ENCODE results near the gene CNIH3. TPM values are rescaled to one million over a fixed set of nuclear protein-coding genes. Genes with fewer than 3 reads are reported as not detected.

CNIH3 gene
- total RNA-seq, 1 donor = 3.9 TPM

- no peak for DNase-seq (ENCODE audit: low read depth)
- TF ChIP-seq, protein P1, sequence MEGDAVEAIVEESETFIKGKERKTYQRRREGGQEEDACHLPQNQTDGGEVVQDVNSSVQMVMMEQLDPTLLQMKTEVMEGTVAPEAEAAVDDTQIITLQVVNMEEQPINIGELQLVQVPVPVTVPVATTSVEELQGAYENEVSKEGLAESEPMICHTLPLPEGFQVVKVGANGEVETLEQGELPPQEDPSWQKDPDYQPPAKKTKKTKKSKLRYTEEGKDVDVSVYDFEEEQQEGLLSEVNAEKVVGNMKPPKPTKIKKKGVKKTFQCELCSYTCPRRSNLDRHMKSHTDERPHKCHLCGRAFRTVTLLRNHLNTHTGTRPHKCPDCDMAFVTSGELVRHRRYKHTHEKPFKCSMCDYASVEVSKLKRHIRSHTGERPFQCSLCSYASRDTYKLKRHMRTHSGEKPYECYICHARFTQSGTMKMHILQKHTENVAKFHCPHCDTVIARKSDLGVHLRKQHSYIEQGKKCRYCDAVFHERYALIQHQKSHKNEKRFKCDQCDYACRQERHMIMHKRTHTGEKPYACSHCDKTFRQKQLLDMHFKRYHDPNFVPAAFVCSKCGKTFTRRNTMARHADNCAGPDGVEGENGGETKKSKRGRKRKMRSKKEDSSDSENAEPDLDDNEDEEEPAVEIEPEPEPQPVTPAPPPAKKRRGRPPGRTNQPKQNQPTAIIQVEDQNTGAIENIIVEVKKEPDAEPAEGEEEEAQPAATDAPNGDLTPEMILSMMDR (IDR thresholded peaks at IDR 0.05; ENCODE audit: insufficient read depth, low read depth, low read length) = no peak
- H3K4me3 ChIP-seq (ENCODE audit: low read depth, low read length) = no peak overlapping the region
Observed at GRCh38 chr1:224734261-224734935, 118.3 kb downstream of the CNIH3 start.

GRCh38 chr1:224735159-224735558 lies 119.0 kb downstream of the CNIH3 start:
- no peak overlapping the region for H3K4me3 ChIP-seq (ENCODE audit: low read depth, low read length)
- TF ChIP-seq, protein P1 (IDR thresholded peaks at IDR 0.05; ENCODE audit: insufficient read depth, low read depth, low read length) = no peak
- DNase-seq (ENCODE audit: low read depth) = no peak

- DNase-seq (ENCODE audit: low read depth) = peak; percentile 45
- TF ChIP-seq, protein P1 (IDR thresholded peaks at IDR 0.05; ENCODE audit: insufficient read depth, low read depth, low read length) = no peak
- H3K4me3 ChIP-seq (ENCODE audit: low read depth, low read length) = no peak overlapping the region
Observed at GRCh38 chr1:224736619-224737352, 120.7 kb downstream of the CNIH3 start.

- TF ChIP-seq, protein P1 (IDR thresholded peaks at IDR 0.05; ENCODE audit: insufficient read depth, low read depth, low read length) = no peak
- no peak for DNase-seq (ENCODE audit: low read depth)
- no peak overlapping the region for H3K4me3 ChIP-seq (ENCODE audit: low read depth, low read length)
Observed at GRCh38 chr1:224737353-224737727, 121.2 kb downstream of the CNIH3 start.

DNA sequence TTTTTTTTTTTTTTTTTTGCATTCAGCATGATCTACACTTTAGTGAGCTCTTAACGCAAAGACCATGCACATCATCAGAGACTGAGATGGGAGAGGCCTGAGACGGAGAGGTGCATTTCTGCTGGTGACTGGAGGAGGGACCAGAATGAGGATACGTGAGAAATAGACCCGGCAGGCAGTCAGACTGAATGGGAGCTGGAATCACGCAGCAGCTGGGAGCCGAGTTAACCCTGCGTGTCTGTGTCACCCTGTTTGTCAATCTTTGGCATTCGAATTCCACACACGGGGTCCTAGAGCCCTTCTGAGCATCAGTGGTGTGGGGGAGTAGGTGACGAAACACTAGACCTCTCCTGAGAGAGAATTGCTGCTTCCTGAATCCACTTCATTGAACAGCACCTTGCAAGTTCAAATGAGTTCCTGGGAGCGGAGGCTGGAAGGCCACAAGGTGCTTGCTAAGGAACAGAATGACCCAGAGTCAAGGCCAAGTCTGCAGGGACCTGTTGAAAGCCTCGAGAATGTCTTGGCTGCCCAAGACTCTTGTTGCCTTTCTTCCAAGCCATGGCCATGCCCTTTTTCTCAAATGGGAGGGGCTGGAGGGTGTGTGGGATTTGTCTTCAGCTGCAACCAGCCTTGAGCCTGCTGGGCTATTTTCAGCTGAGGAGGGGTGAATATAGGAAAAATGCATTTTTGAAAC lies 123.3 kb downstream of the CNIH3 start:
- H3K4me3 ChIP-seq (ENCODE audit: low read depth, low read length) = no peak overlapping the region
- TF ChIP-seq, protein P1 (IDR thresholded peaks at IDR 0.05; ENCODE audit: insufficient read depth, low read depth, low read length) = no peak
- no peak for DNase-seq (ENCODE audit: low read depth)

- no peak overlapping the region for H3K4me3 ChIP-seq (ENCODE audit: low read depth, low read length)
- TF ChIP-seq, protein P1 (IDR thresholded peaks at IDR 0.05; ENCODE audit: insufficient read depth, low read depth, low read length) = no peak
- DNase-seq (ENCODE audit: low read depth) = peak; percentile 15
Observed at GRCh38 chr1:224739997-224740684, 124.0 kb downstream of the CNIH3 start.

All from fibroblast of villous mesenchyme (primary cell).